ENCODE measurements around the gene MAPK1. TPM values are rescaled to one million over a fixed set of nuclear protein-coding genes. Genes with fewer than 3 reads are reported as not detected.
A peak's percentile ranks its signal among the peaks of the same experiment; 100 is the strongest.
"Not testable (repeated sequence)": the region's sequence is repeated elsewhere in the genome, so short reads cannot be mapped to it uniquely, and the experiment has no call there.

The MAPK1 gene
- 30.5 and 49.9 TPM in 2 replicates for total RNA-seq (2014; rRNA removed; shearing (Covaris generic))

GRCh38 chr22:21867528-21868266, at the start of gene MAPK1:
TSS of gene MAPK1 (minus strand) at chr22:21867645. CDS start at chr22:21867440, 205 bp downstream.
- DNase-seq (ENCODE audit: low read depth), result peak; percentile 76

- no peak for DNase-seq (ENCODE audit: low read depth)
Observed at GRCh38 chr22:21916309-21916918, 49.0 kb upstream of the MAPK1 start.

GRCh38 chr22:21915624-21916308, 48.3 kb upstream of the MAPK1 start:
- DNase-seq (ENCODE audit: low read depth), result no peak

GRCh38 chr22:21914033-21914642, 46.7 kb upstream of the MAPK1 start:
- DNase-seq (ENCODE audit: low read depth), result not testable (repeated sequence)

- not testable (repeated sequence) for DNase-seq (ENCODE audit: low read depth)
Observed at GRCh38 chr22:21910367-21910766, 42.9 kb upstream of the MAPK1 start.

GRCh38 chr22:21909871-21910270, 42.4 kb upstream of the MAPK1 start:
- no peak for DNase-seq (ENCODE audit: low read depth)

- DNase-seq (ENCODE audit: low read depth), result no peak
Observed at GRCh38 chr22:21907638-21908522, 40.4 kb upstream of the MAPK1 start.

GRCh38 chr22:21905234-21905633, 37.8 kb upstream of the MAPK1 start:
- DNase-seq (ENCODE audit: low read depth), result not testable (repeated sequence)

GRCh38 chr22:21904250-21904789, 36.9 kb upstream of the MAPK1 start:
- no peak for DNase-seq (ENCODE audit: low read depth)

GRCh38 chr22:21903283-21903682, 35.8 kb upstream of the MAPK1 start:
- DNase-seq (ENCODE audit: low read depth), result no peak

- no peak for DNase-seq (ENCODE audit: low read depth)
Observed at GRCh38 chr22:21902296-21903087, 35.0 kb upstream of the MAPK1 start.

- DNase-seq (ENCODE audit: low read depth), result no peak
Observed at GRCh38 chr22:21898354-21898896, 31.0 kb upstream of the MAPK1 start.

GRCh38 chr22:21896951-21897513, 29.6 kb upstream of the MAPK1 start:
- no peak for DNase-seq (ENCODE audit: low read depth)

GRCh38 chr22:21896275-21896674, 28.8 kb upstream of the MAPK1 start:
- DNase-seq (ENCODE audit: low read depth), result not testable (repeated sequence)

GRCh38 chr22:21894799-21895198, 27.4 kb upstream of the MAPK1 start:
- DNase-seq (ENCODE audit: low read depth), result no peak

GRCh38 chr22:21889251-21889990, 22.0 kb upstream of the MAPK1 start:
- no peak for DNase-seq (ENCODE audit: low read depth)

- no peak for DNase-seq (ENCODE audit: low read depth)
Observed at GRCh38 chr22:21887841-21888240, 20.4 kb upstream of the MAPK1 start.

GRCh38 chr22:21883930-21884329, 16.5 kb upstream of the MAPK1 start:
- not testable (repeated sequence) for DNase-seq (ENCODE audit: low read depth)
